ENCODE results near the gene SOX18.

- TF ChIP-seq EP300 (IDR thresholded peaks at IDR 0.05; ENCODE audit: borderline replicate concordance) (no peak), FOXM1 (IDR thresholded peaks at IDR 0.05; ENCODE audit: borderline replicate concordance, low read depth) (no peak), YY1 (IDR thresholded peaks at IDR 0.05; ENCODE audit: low read depth) (no peak), CEBPB (IDR thresholded peaks at IDR 0.05) (no peak), MAX (IDR thresholded peaks at IDR 0.05) (no peak), CREB1 (IDR thresholded peaks at IDR 0.05; ENCODE audit: low read depth) (no peak), TAF1 (IDR thresholded peaks at IDR 0.05; ENCODE audit: low read depth) (no peak), REST (IDR thresholded peaks at IDR 0.05; ENCODE audit: low read depth) (no peak), EGR1 (IDR thresholded peaks at IDR 0.05) (no peak), RAD21 (IDR thresholded peaks at IDR 0.05; ENCODE audit: low read depth) (no peak), ZBTB7A (IDR thresholded peaks at IDR 0.05; ENCODE audit: low read depth) (no peak), TEAD4 (IDR thresholded peaks at IDR 0.05) (no peak)
- TF ChIP-seq, protein P1, sequence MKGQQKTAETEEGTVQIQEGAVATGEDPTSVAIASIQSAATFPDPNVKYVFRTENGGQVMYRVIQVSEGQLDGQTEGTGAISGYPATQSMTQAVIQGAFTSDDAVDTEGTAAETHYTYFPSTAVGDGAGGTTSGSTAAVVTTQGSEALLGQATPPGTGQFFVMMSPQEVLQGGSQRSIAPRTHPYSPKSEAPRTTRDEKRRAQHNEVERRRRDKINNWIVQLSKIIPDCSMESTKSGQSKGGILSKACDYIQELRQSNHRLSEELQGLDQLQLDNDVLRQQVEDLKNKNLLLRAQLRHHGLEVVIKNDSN (IDR thresholded peaks at IDR 0.05): no peak
These were observed 42.5 kb downstream of the SOX18 start for GRCh38 chr20:64006902-64007301.

All from Ishikawa (cell line).